PFSK-1 (cell line): ENCODE measurements around the gene KCNA2.

ENCODE experiments used
- FOXP2 ChIP-seq: optimal IDR thresholded peaks from 2 replicates; pipeline ENCODE3; 2011; ENCODE audit warnings: borderline replicate concordance, control low read depth, inconsistent platforms; ENCODE audit not compliant: insufficient read depth; ENCODE audit errors: extremely low read length, extremely low read depth
- POLR2AphosphoS5 ChIP-seq: IDR thresholded peaks from 2 replicates; pipeline ENCODE4 v1.6.1; 2012; ENCODE audit warnings: low read depth, mild to moderate bottlenecking, control low read depth, low read length, moderate library complexity
- REST ChIP-seq, 2 experiments: IDR thresholded peaks; 2 replicates each; pipeline versions ENCODE4 v1.6.1 to v1.8.0; 2011 to 2012; ENCODE audit warnings: low read depth in 2 of 2, low read length in 2 of 2, control low read depth in 1 of 2, inconsistent platforms in 1 of 2, mild to moderate bottlenecking in 1 of 2, moderate library complexity in 1 of 2; ENCODE audit not compliant: insufficient read depth in 1 of 2
- SIN3A ChIP-seq: IDR thresholded peaks from 2 replicates; pipeline ENCODE4 v1.6.1; 2012; ENCODE audit warnings: mild to moderate bottlenecking, low read length, moderate library complexity, borderline replicate concordance; ENCODE audit not compliant: insufficient read depth
- TAF1 ChIP-seq: IDR thresholded peaks from 2 replicates; pipeline ENCODE4 v1.6.1; 2012; ENCODE audit warnings: low read length, control low read depth, borderline replicate concordance; ENCODE audit not compliant: insufficient read depth

The KCNA2 gene

GRCh38 chr1:110544753-110545152 is 61.4 kb downstream of the KCNA2 start:
- TF ChIP-seq REST (IDR thresholded peaks at IDR 0.05; ENCODE audit: insufficient read depth in 1 of 2, low read depth in 2 of 2, low read length in 2 of 2), result no peak
- TF ChIP-seq TAF1, result no peak
- TF ChIP-seq POLR2AphosphoS5, result no peak
- TF ChIP-seq FOXP2, result no peak
- TF ChIP-seq SIN3A, result no peak
